Hematopoietic multipotent progenitor cell treated with erythropoietin and hydrocortisone succinate and interleukin-3 and kit ligand, for 15 days (in vitro differentiated cells): ENCODE results near the gene ELMO1.
"Not testable (repeated sequence)": the region's sequence is repeated elsewhere in the genome, so short reads cannot be mapped to it uniquely, and the experiment has no call there.

Source experiments
- DNase-seq: peaks from one replicate; pipeline ENCODE4 v3.0.0-alpha.2; 2015; ENCODE audit warnings: low spot score

The ELMO1 gene

GRCh38 chr7:37011151-37011890, 437.3 kb downstream of the ELMO1 start:
- no peak for DNase-seq

DNA sequence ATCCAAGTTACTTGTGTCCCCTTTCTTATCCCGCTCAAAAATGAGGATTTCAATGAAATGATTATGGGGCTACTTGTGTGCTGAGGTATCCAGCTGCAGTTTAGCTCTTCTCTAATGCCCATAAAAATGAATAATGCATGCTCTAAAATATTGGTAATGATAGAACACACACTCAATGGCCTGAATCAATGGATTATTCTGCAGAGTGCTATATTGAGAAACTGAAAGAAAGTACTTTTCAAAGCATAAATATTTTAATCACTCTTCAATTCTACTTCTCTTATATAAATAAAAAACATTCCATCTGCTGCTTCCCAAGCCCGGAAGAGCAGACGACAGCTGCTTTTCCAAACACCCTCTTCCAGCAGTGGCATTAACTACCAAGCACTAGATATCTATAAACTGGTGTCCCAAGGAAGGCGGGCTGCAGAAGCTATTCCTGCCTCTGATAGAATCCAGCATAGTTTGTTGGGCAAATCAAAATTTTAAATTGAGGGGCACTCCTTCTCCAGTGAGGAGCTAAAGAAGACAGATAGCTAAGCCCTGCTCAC, 439.5 kb downstream of the ELMO1 start:
- no peak for DNase-seq

GRCh38 chr7:37007691-37008090, 441.0 kb downstream of the ELMO1 start:
- DNase-seq, result no peak

DNA sequence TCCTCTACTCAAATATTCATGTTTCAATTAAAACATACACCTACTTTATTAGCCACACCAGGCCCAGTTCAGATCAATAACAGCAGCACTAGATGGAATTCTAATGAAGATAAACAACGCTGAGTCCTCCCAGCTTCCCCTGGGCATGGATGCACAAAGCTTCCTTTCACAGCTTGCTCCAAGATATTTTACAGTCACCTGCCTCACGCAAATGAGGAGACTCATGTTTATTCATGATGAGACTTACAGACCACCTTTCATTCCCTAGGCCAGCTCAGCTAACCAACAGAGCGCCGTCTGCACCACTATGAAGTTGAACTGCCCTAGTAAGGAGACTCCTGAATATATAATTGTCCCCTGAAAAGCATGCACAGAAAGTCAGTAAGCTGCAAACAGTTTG, 441.4 kb downstream of the ELMO1 start:
- no peak for DNase-seq

- DNase-seq, result no peak
Observed at GRCh38 chr7:37006764-37007163, 441.9 kb downstream of the ELMO1 start.

DNA sequence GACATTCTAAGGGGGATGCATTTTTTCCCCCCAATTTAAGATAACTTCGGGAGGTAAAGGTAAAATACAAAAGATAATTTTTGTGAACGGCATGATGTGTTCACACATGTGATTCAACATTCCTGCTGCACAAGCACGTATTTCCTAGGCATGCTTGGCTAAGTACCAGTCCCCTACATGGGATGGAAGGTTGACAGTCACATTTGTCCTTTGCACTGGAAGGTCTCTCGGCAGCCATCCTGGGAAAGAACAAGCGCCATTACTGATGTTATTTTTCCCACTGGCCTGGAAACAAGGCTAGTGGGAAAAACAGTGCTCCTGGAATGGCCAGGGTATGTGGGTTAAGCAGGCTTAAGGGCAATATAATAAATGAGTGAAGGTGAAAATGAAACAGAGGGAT, 448.2 kb downstream of the ELMO1 start:
- no peak for DNase-seq

DNA sequence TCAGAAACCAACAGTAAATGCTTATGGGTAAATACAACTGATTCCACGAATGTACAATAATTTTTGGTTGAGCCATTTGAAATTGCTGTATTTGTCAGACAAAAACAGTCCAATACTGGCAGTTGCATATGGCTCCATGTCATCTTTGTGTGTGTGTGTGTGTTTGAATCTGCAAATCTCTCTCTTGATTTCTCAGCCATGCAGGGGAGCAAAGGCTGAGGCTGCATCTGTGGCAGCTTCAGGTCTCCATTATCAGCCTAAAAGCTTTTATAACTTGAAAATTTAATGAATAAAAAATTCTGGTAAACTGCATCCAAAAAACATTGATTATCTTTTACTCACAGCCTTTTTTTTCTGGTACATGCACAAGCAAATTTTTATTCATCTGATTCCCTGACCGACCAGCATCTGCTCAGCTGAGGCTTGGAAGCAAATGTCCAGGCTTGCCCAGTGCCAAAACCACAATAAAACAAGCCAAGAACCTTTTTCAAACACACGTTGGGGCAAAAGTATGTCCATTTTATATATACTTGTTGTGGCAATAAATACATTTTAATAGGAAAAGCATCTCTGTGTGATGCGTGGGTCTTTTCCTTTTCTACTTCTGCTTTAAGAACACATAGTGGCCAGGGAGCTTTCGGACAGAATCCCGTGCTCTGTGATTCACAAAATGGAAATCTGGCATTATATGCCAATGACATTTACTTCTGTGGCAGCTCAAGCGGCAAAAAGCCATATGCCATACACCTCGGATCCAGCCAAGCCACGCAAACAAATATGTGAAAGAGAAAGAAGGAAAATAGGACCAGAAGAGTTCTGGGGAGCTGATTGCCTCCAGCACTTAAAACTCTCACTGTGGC, 448.8 kb downstream of the ELMO1 start:
- no peak for DNase-seq

DNA sequence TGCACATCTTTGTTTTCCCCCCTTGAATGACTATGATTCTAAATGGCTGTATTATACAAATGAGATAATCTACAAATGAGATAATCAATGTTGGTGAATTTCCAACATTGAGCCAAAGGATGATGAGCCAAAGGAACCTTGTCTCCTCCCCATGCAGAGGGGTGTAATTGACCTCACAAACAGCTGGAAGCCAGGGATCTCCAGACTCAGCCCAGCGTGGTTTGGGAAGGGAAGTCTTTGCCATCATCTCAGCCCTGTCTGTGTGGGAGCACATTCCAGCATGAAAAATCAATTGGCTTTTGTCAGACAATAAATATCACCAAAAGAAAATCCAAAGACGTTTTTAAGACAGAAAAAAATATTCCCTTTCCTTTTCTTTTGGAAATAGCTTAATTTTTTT, 452.9 kb downstream of the ELMO1 start:
- DNase-seq, result no peak

DNA sequence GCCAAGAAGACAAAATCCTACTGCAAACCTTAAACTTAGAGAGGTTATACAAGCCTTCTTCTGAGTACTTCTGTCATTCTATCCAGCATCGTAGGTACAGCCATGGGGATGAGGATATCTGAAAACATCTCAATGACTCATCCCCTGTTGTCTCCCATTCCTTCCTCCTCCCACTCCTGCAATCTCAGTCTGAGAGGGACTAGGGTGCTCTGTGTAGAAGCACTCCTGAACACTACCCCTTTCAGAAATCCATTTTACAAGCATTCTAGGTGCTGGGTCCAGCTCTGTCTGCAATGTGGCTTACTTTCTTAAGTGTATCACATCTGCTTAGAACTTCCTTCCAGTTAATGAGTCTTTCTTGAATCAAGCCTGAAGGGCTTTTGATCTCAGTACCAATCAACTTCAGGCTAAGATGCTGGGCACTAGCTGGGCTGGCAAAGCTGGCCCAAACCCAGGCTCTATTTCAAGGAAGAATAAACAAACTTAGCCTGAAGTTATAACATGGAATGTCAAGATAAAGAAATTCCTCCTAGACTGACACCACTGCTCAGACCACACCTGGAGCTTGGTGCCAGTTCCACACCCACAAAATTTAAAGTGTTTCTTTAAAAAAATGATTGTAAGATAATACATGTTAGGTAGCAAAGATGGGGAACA, 454.1 kb downstream of the ELMO1 start:
- no peak for DNase-seq

GRCh38 chr7:36986948-36987724, 461.5 kb downstream of the ELMO1 start:
- DNase-seq, result peak; percentile 43

DNA sequence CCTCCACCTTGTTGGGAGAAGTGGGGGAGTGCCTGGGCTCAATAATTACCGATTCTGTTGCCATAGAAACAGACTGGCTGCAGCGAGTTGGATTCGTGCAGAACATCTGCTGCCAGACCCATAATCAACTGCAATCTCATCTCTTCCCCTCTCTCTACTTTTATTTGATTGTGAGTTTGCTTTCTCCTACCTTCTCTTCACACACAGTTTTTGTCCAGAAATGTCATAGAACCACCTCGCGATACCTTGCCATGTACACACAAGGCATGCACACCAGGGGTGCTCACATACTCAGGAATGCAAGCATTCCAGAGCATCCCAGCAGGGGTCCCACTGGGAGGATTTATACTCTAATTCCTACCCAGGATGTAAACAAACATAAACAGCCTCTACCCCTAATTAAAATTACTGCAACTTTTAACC, 462.1 kb downstream of the ELMO1 start:
- DNase-seq, result no peak

- DNase-seq, result no peak
Observed at GRCh38 chr7:36985866-36986400, 462.7 kb downstream of the ELMO1 start.

- no peak for DNase-seq
Observed at GRCh38 chr7:36985316-36985715, 463.3 kb downstream of the ELMO1 start.

- no peak for DNase-seq
Observed at GRCh38 chr7:36984710-36985312, 463.9 kb downstream of the ELMO1 start.

GRCh38 chr7:36984041-36984521, 464.6 kb downstream of the ELMO1 start:
- no peak for DNase-seq

GRCh38 chr7:36982766-36983165, 465.9 kb downstream of the ELMO1 start:
- DNase-seq, result no peak

DNA sequence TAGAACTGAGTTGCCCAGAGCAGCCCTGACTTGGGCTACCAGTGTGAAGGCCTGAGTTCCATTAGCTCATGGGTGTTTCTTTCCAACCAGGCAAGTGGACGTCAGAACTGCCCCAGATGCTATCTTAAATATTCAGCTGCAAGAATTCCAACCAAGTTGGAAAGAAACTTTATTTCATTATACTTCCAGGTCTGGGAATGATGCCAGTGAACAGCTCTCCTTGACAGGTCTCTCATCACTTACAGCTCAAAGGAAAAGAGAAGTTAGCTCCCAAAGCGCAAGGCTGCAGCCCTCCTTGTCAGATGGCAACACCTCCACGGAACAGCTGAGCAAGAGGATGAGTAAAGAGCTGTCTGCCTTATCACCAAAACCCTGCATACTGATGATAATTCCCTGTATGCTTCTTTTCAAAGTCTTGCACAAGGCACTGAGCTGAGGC, 468.8 kb downstream of the ELMO1 start:
- no peak for DNase-seq

DNA sequence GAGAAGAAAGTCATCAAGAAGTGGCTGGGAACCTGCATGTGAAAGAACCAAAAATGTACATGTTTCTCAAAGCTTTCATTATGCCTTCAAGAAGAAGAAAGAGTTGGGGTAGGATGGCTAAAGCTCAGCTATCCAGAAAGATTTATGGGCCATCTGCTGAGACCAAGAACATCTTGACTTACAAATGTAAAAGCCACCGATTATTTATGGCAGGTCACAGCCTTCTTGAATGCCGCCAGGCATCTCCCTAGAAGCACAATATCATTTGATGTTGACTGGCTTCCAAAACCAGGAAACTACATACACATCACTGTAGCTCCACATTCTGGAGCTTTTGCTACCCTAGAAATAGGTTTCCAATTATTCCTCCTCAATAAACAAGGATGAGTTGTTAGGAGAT, 470.2 kb downstream of the ELMO1 start:
- DNase-seq, result no peak

DNA sequence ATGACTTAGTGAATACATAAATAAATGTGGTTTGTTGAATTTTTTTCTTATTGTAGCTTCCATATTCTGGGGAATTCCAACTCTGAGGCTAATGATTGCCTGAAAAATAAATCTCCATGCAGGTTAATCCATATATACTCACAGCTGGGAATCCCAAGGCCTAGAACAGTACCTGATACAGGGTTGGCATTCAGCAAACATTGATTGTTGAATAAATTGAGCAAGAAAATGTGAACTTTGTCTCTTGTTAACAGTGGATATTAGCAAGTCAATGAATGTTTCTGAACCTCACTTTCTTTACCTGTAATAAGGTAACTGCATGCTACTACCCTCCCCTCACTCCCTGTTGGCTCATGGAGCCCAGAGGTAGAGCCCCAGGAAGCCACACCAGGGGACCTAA, 470.8 kb downstream of the ELMO1 start:
- DNase-seq, result no peak

GRCh38 chr7:36973534-36973933, 475.1 kb downstream of the ELMO1 start:
- not testable (repeated sequence) for DNase-seq

DNA sequence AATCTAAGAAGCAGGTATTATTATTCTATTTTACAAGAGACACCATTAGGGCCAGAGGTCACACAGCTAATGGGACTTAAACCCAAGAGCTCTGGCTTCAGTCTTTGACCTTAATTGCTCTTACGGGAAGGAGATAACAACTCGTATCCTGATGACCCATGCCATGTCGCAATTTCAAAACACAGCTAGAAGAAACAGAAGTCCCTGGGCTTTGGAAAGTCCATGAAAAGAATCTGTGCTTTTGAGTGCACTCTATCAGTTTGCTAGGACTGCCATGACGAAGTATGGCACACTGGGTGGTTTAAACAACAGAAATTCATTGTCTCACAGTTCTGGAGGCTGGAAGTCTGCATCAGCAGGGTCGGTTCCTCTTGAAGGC, 476.5 kb downstream of the ELMO1 start:
- DNase-seq, result no peak
